Measurements from ENCODE around the gene ZMYND10.
A peak's percentile ranks its signal among the peaks of the same experiment; 100 is the strongest.

The ZMYND10 gene

GRCh38 chr3:50359760-50360110 lies 14.2 kb upstream of the ZMYND10 start:
- TF ChIP-seq CTCF (conservative IDR thresholded peaks at IDR 0.05; ENCODE audit: control insufficient read depth, insufficient read depth, low read depth, low read length): no peak
- no peak for DNase-seq (ENCODE audit: low read depth)
- peak overlapping the region; percentile 31 for H3K4me3 ChIP-seq (ENCODE audit: control insufficient read depth, low read depth, low read length)

- peak; percentile 98 for DNase-seq (ENCODE audit: low read depth)
- peak within 1 kb of the TSS; percentile 82 for H3K4me3 ChIP-seq (ENCODE audit: control insufficient read depth, low read depth, low read length)
- TF ChIP-seq CTCF (conservative IDR thresholded peaks at IDR 0.05; ENCODE audit: control insufficient read depth, insufficient read depth, low read depth, low read length): no peak
Observed at GRCh38 chr3:50358911-50359759, 13.6 kb upstream of the ZMYND10 start, which contains the start of gene TMEM115. TMEM115 (minus strand) TSS chr3:50359521; CDS start chr3:50359063, 458 bp downstream.

DNA sequence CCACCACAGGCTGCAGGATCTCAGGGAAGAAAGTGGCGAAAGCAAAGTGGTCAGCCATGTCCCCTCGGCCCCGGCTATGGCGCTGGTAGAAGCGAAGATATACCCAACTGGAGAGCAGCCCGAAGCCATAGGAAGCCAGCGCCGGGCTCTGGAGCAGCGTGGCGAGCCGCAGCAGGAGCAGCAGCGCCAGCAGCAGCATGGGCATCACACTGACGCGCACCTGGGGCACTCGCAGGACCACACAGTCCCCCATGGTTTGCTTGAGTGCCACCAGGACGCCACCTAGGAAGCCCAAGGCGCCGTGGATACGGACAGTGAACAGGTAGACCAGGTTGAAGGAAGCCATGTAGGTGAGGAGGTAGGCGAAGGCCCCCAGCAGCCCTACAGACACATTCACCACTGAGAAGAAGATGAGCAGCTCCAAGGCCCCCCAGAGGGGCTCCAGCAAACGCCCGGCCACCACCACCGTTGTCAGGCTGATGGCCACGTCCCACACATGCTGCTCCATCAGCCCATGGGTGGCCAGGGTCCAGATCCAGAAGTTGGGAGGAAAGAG lies 12.9 kb upstream of the ZMYND10 start:
- no peak for TF ChIP-seq CTCF (conservative IDR thresholded peaks at IDR 0.05; ENCODE audit: control insufficient read depth, insufficient read depth, low read depth, low read length)
- peak overlapping the region; percentile 82 for H3K4me3 ChIP-seq (ENCODE audit: control insufficient read depth, low read depth, low read length)
- no peak for DNase-seq (ENCODE audit: low read depth)

DNA sequence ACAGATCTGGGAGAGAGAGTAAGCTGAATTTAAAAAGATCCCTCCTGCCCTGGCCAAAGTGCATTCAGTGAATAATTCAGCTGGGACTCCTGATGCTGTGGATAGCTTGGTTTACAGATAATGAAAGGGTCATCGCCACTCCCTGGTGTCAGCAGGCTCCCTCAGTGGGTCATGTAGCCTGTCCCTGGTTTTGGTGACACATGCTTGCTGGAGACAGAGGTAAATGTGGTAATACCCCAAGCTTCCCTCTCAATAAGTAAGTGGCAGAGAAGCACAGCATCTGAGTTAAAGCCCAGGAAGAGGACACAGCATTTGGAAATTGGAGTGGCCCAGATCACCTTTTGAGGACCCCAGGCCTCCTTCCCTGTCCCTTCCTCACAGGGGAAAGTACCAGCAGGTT lies 11.9 kb upstream of the ZMYND10 start:
- no peak for DNase-seq (ENCODE audit: low read depth)
- no peak for TF ChIP-seq CTCF (conservative IDR thresholded peaks at IDR 0.05; ENCODE audit: control insufficient read depth, insufficient read depth, low read depth, low read length)
- H3K4me3 ChIP-seq (ENCODE audit: control insufficient read depth, low read depth, low read length): peak overlapping the region; percentile 82

DNA sequence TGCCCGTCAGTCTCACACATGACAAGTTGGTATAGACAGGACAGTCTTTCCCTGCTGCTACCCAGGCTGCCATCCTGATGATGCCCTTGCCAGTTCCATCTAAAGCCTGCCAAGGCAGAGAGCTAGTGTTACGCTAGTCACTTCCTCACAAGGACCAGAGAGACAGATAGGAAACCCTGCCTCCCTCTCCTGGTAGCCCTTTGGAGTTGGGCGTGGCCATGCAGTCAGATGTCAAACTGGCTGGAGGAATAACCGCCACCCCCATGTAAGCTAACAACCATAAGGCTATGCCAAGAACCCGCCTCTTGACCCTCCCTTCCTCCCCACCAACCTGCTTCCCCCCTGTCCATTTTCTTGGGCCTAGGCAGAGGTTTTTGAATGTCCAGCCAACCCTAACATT lies 11.0 kb upstream of the ZMYND10 start:
- peak overlapping the region; percentile 82 for H3K4me3 ChIP-seq (ENCODE audit: control insufficient read depth, low read depth, low read length)
- peak; percentile 61 for DNase-seq (ENCODE audit: low read depth)
- TF ChIP-seq CTCF (conservative IDR thresholded peaks at IDR 0.05; ENCODE audit: control insufficient read depth, insufficient read depth, low read depth, low read length): no peak

DNA sequence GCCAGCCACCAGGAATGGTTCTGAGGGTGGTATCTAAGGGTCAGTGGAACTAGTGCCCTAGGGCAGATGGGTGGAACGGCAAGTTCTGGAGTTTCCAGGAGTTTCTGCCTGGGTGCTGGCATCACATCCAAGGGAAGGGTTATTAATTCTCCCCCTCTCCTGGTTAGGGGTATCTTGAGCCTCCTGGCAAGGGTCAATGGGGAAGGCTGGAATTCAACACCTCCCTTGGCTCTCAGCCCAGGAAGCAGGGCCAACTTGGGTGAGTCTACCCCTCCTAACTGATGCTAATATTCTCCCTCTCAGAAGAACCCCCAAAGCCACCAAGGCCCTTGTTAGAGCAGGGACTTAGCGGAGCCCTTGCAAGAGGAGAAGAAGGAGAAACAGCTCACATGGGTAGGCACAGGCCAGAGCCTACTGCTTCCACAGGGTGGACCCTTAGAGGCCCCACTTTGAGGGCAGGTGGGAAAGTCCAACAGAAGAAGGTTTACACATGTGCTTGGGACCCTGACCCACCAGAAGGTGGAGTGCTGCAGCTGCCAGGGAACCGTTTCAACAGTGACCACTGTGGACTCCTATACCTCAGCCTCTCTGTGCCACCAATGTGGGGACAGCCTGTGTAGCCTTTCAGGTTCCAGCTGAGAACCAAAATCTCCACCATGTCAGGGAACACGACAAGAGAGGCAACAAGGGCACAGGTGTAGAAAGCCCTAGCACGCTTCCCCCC lies 10.5 kb upstream of the ZMYND10 start:
- TF ChIP-seq CTCF (conservative IDR thresholded peaks at IDR 0.05; ENCODE audit: control insufficient read depth, insufficient read depth, low read depth, low read length): no peak

More for the DNA sequence above, 10.5 kb upstream of the ZMYND10 start:
- peak overlapping the region; percentile 82 for H3K4me3 ChIP-seq (ENCODE audit: control insufficient read depth, low read depth, low read length)
- no peak for DNase-seq (ENCODE audit: low read depth)
